ENCODE measurements around the gene SATB2.

Gene SATB2

GRCh38 chr2:199452260-199452990 lies 5.3 kb downstream of the SATB2 start:
- DNase-seq (ENCODE audit: low read depth, low spot score) = no peak

- DNase-seq (ENCODE audit: low read depth, low spot score) = no peak
These were observed 7.8 kb downstream of the SATB2 start for GRCh38 chr2:199449956-199450355.

GRCh38 chr2:199449455-199449854 lies 8.3 kb downstream of the SATB2 start:
- no peak for DNase-seq (ENCODE audit: low read depth, low spot score)

GRCh38 chr2:199446996-199447576 lies 10.7 kb downstream of the SATB2 start:
- DNase-seq (ENCODE audit: low read depth, low spot score) = no peak

GRCh38 chr2:199444749-199445148 lies 13.0 kb downstream of the SATB2 start:
- DNase-seq (ENCODE audit: low read depth, low spot score) = no peak

- DNase-seq (ENCODE audit: low read depth, low spot score) = no peak
These were observed 14.1 kb downstream of the SATB2 start for GRCh38 chr2:199443589-199444130.

- DNase-seq (ENCODE audit: low read depth, low spot score) = no peak
These were observed 15.6 kb downstream of the SATB2 start for GRCh38 chr2:199442173-199442572.

- no peak for DNase-seq (ENCODE audit: low read depth, low spot score)
These were observed 16.0 kb downstream of the SATB2 start for GRCh38 chr2:199441759-199442158.

GRCh38 chr2:199440118-199440517 lies 17.6 kb downstream of the SATB2 start:
- no peak for DNase-seq (ENCODE audit: low read depth, low spot score)

- no peak for DNase-seq (ENCODE audit: low read depth, low spot score)
These were observed 18.2 kb downstream of the SATB2 start for GRCh38 chr2:199439542-199439941.

GRCh38 chr2:199439066-199439465 lies 18.7 kb downstream of the SATB2 start:
- DNase-seq (ENCODE audit: low read depth, low spot score) = no peak

- DNase-seq (ENCODE audit: low read depth, low spot score) = no peak
These were observed 23.2 kb downstream of the SATB2 start for GRCh38 chr2:199434555-199434954.

GRCh38 chr2:199433204-199433832 lies 24.4 kb downstream of the SATB2 start:
- no peak for DNase-seq (ENCODE audit: low read depth, low spot score)

- no peak for DNase-seq (ENCODE audit: low read depth, low spot score)
These were observed 26.0 kb downstream of the SATB2 start for GRCh38 chr2:199431746-199432213.

GRCh38 chr2:199430214-199430613 lies 27.5 kb downstream of the SATB2 start:
- DNase-seq (ENCODE audit: low read depth, low spot score) = no peak

- DNase-seq (ENCODE audit: low read depth, low spot score) = no peak
These were observed 29.4 kb downstream of the SATB2 start for GRCh38 chr2:199428291-199428690.

GRCh38 chr2:199424160-199424559 lies 33.6 kb downstream of the SATB2 start:
- DNase-seq (ENCODE audit: low read depth, low spot score) = no peak

GRCh38 chr2:199419428-199419827 lies 38.3 kb downstream of the SATB2 start:
- DNase-seq (ENCODE audit: low read depth, low spot score) = no peak

- DNase-seq (ENCODE audit: low read depth, low spot score) = no peak
These were observed 43.3 kb downstream of the SATB2 start for GRCh38 chr2:199414465-199414864.

GRCh38 chr2:199414001-199414400 lies 43.7 kb downstream of the SATB2 start:
- DNase-seq (ENCODE audit: low read depth, low spot score) = no peak

GRCh38 chr2:199409759-199410529 lies 47.8 kb downstream of the SATB2 start:
- no peak for DNase-seq (ENCODE audit: low read depth, low spot score)

- DNase-seq (ENCODE audit: low read depth, low spot score) = no peak
These were observed 50.3 kb downstream of the SATB2 start for GRCh38 chr2:199407421-199407820.

Measured in iPS DF 19.7 (cell line).